Measurements from ENCODE around the gene TRIM47. TPM values are rescaled to one million over a fixed set of nuclear protein-coding genes. Genes with fewer than 3 reads are reported as not detected.

Gene TRIM47
- total RNA-seq, 1 experiment from 2014 or later = 48.3 TPM

DNA sequence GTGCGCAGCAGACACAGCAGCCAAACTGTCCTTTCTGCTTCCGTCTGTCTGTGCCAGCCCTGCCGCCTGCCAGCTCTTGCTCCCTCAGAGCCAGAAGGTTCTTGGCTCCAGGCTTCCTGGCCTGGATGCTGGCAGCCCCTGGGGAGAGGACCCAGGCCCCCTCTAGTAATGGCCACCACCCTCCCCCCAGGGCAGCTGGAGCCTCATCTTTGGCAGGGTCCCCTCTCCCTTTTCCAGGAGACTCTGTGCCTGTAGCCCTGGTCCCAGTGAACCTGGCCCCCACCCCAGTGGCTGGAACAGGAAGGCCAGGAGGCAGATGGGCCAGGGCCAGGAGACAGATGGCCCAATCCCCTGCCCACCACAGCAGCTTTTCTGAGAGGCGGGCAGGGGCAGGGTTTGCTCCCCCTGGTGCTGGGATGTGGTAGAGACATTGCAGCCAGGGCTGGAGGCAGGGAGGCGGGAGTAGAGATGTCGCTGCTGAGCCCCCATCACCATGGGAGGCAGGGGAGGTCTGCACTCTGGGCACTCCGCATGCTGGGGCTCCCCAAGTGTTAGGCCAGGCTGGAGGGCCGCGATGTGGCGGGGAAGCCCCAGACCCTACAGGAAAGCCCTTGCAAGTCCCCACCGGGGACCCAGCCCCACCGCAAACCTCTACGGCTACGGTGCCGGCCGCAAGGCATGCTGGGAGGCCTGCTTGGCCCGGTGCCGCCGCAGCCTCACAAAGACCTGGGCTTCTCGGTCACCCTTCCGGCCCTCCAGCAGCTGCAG is 50.9 kb downstream of the TRIM47 start:
- Histone ChIP-seq H4K20me1 (ENCODE audit: insufficient read depth) (no peaks in the 10 kb centered on the region), H3K4me3 (no peak overlapping the region), H3K9me2 (ENCODE audit: insufficient read depth) (no peaks in the 10 kb centered on the region), H3K4me1 (replicated peaks; ENCODE audit: insufficient read depth) (no peaks in the 10 kb centered on the region), H3F3A (ENCODE audit: insufficient read depth, low read depth) (peaks cover 28% of the 10 kb centered on the region; the same call in 1 of the 2 replicates), H3K4me2 (no peak overlapping the region), H2AFZ (no peak overlapping the region), H3K36me3 (ENCODE audit: low read depth) (no peaks in the 10 kb centered on the region), H3K27me3 (ENCODE audit: insufficient read depth, low read depth) (no peaks in the 10 kb centered on the region), H3K27ac (peak overlapping the region; percentile 12; the same call in 1 of the 2 replicates), H3K9me3 (ENCODE audit: insufficient read depth, low read depth) (no peaks in the 10 kb centered on the region), H3K79me2 (ENCODE audit: low read depth) (no peaks in the 10 kb centered on the region)
- no peak for DNase-seq
- intact Hi-C loops (cut with micrococcal nuclease; ENCODE audit: unreplicated experiment) = no loop called here
- no peak for TF ChIP-seq EZH2 (IDR thresholded peaks at IDR 0.05; ENCODE audit: low read depth)
- TF ChIP-seq, protein P1, sequence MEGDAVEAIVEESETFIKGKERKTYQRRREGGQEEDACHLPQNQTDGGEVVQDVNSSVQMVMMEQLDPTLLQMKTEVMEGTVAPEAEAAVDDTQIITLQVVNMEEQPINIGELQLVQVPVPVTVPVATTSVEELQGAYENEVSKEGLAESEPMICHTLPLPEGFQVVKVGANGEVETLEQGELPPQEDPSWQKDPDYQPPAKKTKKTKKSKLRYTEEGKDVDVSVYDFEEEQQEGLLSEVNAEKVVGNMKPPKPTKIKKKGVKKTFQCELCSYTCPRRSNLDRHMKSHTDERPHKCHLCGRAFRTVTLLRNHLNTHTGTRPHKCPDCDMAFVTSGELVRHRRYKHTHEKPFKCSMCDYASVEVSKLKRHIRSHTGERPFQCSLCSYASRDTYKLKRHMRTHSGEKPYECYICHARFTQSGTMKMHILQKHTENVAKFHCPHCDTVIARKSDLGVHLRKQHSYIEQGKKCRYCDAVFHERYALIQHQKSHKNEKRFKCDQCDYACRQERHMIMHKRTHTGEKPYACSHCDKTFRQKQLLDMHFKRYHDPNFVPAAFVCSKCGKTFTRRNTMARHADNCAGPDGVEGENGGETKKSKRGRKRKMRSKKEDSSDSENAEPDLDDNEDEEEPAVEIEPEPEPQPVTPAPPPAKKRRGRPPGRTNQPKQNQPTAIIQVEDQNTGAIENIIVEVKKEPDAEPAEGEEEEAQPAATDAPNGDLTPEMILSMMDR (conservative IDR thresholded peaks at IDR 0.05) = peak; percentile 64
- BruUV-seq (replicated peaks) = no TSS peak
- CTCF ChIA-PET = interaction anchor here (0.8 kb wide), 1 partner anchor 44 kb away, joined by 3 read pairs; no protein-coding TSS in a partner anchor
- POLR2A ChIA-PET (ENCODE audit: unreplicated experiment) = interaction anchor here (0.9 kb wide), 1 partner anchor 18 kb away, joined by 4 read pairs; no protein-coding TSS in a partner anchor

DNA sequence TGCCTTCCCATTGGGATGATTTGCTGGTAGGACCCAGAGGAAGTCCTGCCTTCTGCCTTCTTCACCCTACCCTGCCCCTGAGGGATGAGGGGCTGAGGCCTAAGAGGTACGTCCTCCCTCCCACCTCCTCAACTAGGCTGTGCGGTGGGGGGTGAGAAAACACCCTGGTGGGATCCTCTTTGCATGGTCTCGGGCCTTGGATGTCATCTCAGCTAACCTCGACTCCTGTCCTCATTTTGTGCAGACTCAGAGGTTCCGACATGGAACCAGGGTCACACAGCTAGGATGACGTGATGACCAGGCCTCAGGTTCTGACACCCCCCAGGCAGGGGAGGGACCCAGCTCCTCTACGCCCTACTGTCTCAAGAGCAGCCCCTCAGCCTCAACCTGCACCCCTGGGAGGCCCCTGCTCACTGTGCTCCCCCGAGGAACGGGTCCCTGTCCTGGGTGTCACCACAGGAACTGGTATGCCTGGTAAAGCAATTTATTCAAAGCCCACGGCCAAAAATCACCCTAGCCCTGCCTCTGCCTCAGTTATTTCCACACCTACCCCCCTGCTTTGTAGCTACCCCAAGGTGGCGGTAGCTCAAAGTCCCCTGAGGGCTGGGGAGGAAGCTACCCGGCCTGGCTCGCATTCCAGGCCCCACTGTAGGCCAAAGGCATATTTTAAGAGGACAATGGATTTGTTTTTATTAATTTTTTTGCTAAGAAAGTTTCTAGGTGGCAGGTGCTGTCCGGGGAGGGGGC is 51.6 kb downstream of the TRIM47 start:
- no peaks in the 10 kb centered on the region for H3K9me2 ChIP-seq (ENCODE audit: insufficient read depth)
- H3K27ac ChIP-seq = peak overlapping the region; percentile 12; the same call in 1 of the 2 replicates
- H3F3A ChIP-seq (ENCODE audit: insufficient read depth, low read depth) = peaks cover 28% of the 10 kb centered on the region; the same call in 1 of the 2 replicates
- H3K27me3 ChIP-seq (ENCODE audit: insufficient read depth, low read depth) = no peaks in the 10 kb centered on the region
- H3K4me1 ChIP-seq (replicated peaks; ENCODE audit: insufficient read depth) = no peaks in the 10 kb centered on the region
- ChIA-PET POLR2A (ENCODE audit: unreplicated experiment) (interaction anchor here (0.9 kb wide), 1 partner anchor 19 kb away, joined by 4 read pairs; no protein-coding TSS in a partner anchor), CTCF (interaction anchor here (0.8 kb wide), 1 partner anchor 44 kb away, joined by 3 read pairs; no protein-coding TSS in a partner anchor)
- intact Hi-C loops (cut with micrococcal nuclease; ENCODE audit: unreplicated experiment) = no loop called here
- no peaks in the 10 kb centered on the region for H3K79me2 ChIP-seq (ENCODE audit: low read depth)
- no peak overlapping the region for H3K4me3 ChIP-seq
- H4K20me1 ChIP-seq (ENCODE audit: insufficient read depth) = no peaks in the 10 kb centered on the region
- BruUV-seq (replicated peaks) = no TSS peak
- H3K36me3 ChIP-seq (ENCODE audit: low read depth) = no peaks in the 10 kb centered on the region
- no peaks in the 10 kb centered on the region for H3K9me3 ChIP-seq (ENCODE audit: insufficient read depth, low read depth)
- no peak overlapping the region for H2AFZ ChIP-seq
- no peak overlapping the region for H3K4me2 ChIP-seq
- TF ChIP-seq EZH2 (IDR thresholded peaks at IDR 0.05; ENCODE audit: low read depth) = no peak
- TF ChIP-seq, protein P1 (conservative IDR thresholded peaks at IDR 0.05) = no peak
- no peak for DNase-seq

DNA sequence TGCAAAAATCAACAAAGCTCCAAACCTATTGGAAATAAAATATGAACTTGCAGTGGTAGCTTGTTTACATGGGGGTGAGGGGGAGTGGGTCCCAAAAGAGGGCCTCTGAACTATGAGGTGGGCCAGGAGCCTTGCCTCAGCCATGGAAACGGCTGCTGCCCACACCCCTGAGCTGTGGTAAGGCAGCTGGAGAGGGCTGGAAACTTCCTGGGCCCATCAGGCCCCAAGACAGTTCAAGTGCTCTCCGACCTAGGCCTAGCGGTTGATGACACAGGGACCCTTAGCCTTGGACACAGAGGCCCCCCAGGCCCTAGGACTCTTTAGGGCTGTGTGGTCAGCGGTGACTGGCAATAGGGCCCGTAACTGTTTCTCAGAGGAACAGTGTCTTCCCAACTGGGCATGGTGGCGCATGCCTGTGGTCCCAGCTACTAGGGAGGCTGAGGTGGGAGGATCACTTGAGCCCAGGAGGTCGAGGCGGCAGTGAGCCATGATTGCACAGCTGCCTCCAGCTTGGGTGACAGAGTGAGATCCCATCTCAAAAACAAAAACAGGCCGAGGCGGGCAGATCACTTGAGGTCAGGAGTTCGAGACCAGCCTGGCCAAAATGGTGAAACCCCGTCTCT is 52.5 kb downstream of the TRIM47 start:
- Histone ChIP-seq H3K79me2 (ENCODE audit: low read depth) (no peaks in the 10 kb centered on the region), H3K4me1 (replicated peaks; ENCODE audit: insufficient read depth) (no peaks in the 10 kb centered on the region), H3F3A (ENCODE audit: insufficient read depth, low read depth) (peaks cover 28% of the 10 kb centered on the region; the same call in 1 of the 2 replicates), H3K9me3 (ENCODE audit: insufficient read depth, low read depth) (no peaks in the 10 kb centered on the region), H4K20me1 (ENCODE audit: insufficient read depth) (no peaks in the 10 kb centered on the region), H3K36me3 (ENCODE audit: low read depth) (no peaks in the 10 kb centered on the region), H3K27ac (no peak overlapping the region), H3K4me2 (no peak overlapping the region), H3K4me3 (no peak overlapping the region), H3K27me3 (ENCODE audit: insufficient read depth, low read depth) (no peaks in the 10 kb centered on the region), H3K9me2 (ENCODE audit: insufficient read depth) (no peaks in the 10 kb centered on the region), H2AFZ (no peak overlapping the region)
- TF ChIP-seq EZH2 (IDR thresholded peaks at IDR 0.05; ENCODE audit: low read depth) = no peak
- TF ChIP-seq, protein P1 (conservative IDR thresholded peaks at IDR 0.05) = no peak
- DNase-seq = no peak
- ChIA-PET CTCF (interaction anchor here (0.6 kb wide), 1 partner anchor 50 kb away, joined by 3 read pairs; no protein-coding TSS in a partner anchor), POLR2A (ENCODE audit: unreplicated experiment) (interaction anchor here (0.6 kb wide), 1 partner anchor 13 kb away, joined by 5 read pairs; no protein-coding TSS in a partner anchor)
- intact Hi-C loops (cut with micrococcal nuclease; ENCODE audit: unreplicated experiment) = no loop called here
- BruUV-seq (replicated peaks) = no TSS peak
